Pancreas (tissue), 10 donors: ENCODE measurements around the gene VWA3A. TPM values are rescaled to one million over a fixed set of nuclear protein-coding genes. Genes with fewer than 3 reads are reported as not detected.

ENCODE experiments used
- ATAC-seq, 4 donors: fragments of 200-7000 bp; cut with Tn5 transposase; one replicate each; pipeline versions ENCODE4 v1.8.0 to v1.9.1; 2020; ENCODE audit warnings: mild to moderate bottlenecking in 4 of 4, moderate library complexity in 4 of 4
- DNase-seq, 6 donors: peaks; one replicate each; pipeline ENCODE4 v3.0.0-alpha.2; 2020
- FAIRE-seq: peaks from 2 replicates; lab custom pipeline; 2012; peaks lifted over from hg19 to GRCh38; lab: Jason Lieb, UNC
- H3K27ac ChIP-seq, 4 donors: fragments of 200-600 bp; sonication (generic); 1 replicate in 3 of 4; 2 replicates in 1 of 4; pipeline versions ENCODE4 v1.5.0 to v1.8.0; 2020
- H3K27me3 ChIP-seq, 4 donors: fragments of 200-600 bp; one replicate each; pipeline ENCODE4 v1.8.0; 2021
- H3K36me3 ChIP-seq, 3 donors: fragments of 200-600 bp; sonication (generic) in 1 of 3; one replicate each; pipeline versions ENCODE4 v1.5.0 to v1.8.0; 2020 to 2021
- H3K4me1 ChIP-seq, 3 donors: fragments of 200-600 bp; one replicate each; pipeline ENCODE4 v1.8.0; 2021
- H3K4me3 ChIP-seq, 4 donors: fragments of 200-600 bp; sonication (generic) in 2 of 4; one replicate each; pipeline versions ENCODE4 v1.5.0 to v1.8.0; 2020 to 2021
- H3K9me3 ChIP-seq, 4 donors: fragments of 200-600 bp; one replicate each; pipeline ENCODE4 v1.8.0; 2021
- WGBS, 2 donors: extraction: QIAGEN DNeasy Blood & Tissue Kit; methylation state at CpG; one replicate each; pipeline ENCODE4 v1.1.7; 2013; 5-methylcytosine and 5-hydroxymethylcytosine counted together
- intact Hi-C, 3 donors: fragments of 100-400 bp; cut with DNase I; formaldehyde crosslinking; loops; one replicate each; pipeline versions ENCODE4 v1.11.1 to v1.14.2; 2022
- polyA plus RNA-seq, 2 donors: library from polyadenylated mRNA; stranded (reverse); fragments of 200-250 nt; gene quantifications; one replicate each; pipeline ENCODE4 v1.2.3, GENCODE V29; 2013
- total RNA-seq, 6 donors: library from RNA; stranded (reverse); fragmentation: NEBNext Ultra II Directional in 4 of 6; extraction: Animal tissue kit (Norgen Biotek cat#: 25700) in 4 of 6; gene quantifications; one replicate each; pipeline versions ENCODE4 v1.2.1 to v1.2.4, GENCODE V29; 2021 to 2023
- TF ChIP-seq, protein P1 (sequence below), 4 donors: fragments of 200-600 bp; sonication (generic) in 3 of 4; IDR thresholded peaks; one replicate each; pipeline versions ENCODE4 v1.5.0 to v1.8.0; 2021; ENCODE audit warnings: antibody characterized with exemption in 4 of 4
- donor health status: healthy with polysubstance abuse.
- donor health status: DM: no; HTN: no; CAD: no; lungs with moderate emphysema.
- donor health status: DM: no; HTN: no; CAD: no.
- donor health status: control.
- donor health status: control.
- donor health status: Bipolar disorder and iron deficiency.
- donor health status: DM: yes; HTN: yes; CAD: no.
- donor health status: DM: no; HTN: no; CAD: no.
- donor health status: DM: no; HTN: no; CAD: no.
- donor health status: DM: yes; HTN: yes; CAD: no.

The VWA3A gene
- total and polyA plus RNA-seq, 8 donors = 0.06 to 0.24 (median 0.09) TPM; not detected in 3

DNA sequence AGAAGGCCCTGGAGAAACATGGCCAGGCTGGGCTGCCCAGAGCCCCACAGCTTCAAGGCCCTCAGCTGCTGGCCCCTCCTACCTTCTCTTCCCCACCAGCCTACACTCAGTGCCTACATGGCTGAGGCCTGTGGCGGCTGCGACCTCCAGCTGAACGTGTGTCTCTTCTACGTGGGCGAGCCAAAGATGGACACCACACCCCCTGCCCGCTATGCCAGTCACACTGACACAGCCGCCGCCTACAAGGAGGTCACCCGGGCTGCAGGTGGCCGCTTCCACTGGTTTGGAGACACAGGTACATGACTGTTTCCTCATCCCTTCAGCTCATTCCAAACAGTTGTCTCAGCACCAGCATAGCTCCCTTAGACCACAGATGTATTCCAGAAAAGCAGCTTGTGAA lies 40.5 kb downstream of the VWA3A start:
- TF ChIP-seq, protein P1, sequence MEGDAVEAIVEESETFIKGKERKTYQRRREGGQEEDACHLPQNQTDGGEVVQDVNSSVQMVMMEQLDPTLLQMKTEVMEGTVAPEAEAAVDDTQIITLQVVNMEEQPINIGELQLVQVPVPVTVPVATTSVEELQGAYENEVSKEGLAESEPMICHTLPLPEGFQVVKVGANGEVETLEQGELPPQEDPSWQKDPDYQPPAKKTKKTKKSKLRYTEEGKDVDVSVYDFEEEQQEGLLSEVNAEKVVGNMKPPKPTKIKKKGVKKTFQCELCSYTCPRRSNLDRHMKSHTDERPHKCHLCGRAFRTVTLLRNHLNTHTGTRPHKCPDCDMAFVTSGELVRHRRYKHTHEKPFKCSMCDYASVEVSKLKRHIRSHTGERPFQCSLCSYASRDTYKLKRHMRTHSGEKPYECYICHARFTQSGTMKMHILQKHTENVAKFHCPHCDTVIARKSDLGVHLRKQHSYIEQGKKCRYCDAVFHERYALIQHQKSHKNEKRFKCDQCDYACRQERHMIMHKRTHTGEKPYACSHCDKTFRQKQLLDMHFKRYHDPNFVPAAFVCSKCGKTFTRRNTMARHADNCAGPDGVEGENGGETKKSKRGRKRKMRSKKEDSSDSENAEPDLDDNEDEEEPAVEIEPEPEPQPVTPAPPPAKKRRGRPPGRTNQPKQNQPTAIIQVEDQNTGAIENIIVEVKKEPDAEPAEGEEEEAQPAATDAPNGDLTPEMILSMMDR (IDR thresholded peaks at IDR 0.05) = no peak
- FAIRE-seq (no peak), DNase-seq (no peak), ATAC-seq (no peak)
- H3K27ac ChIP-seq = no peak overlapping the region
- 83 to 89% methylated on average over 10 of the region's 10 CpGs for WGBS, 2 donors
- intact Hi-C loops = no loop called here
- no peaks in the 10 kb centered on the region for H3K27me3 ChIP-seq
- H3K36me3 ChIP-seq = no peaks in the 10 kb centered on the region
- no peaks in the 10 kb centered on the region for H3K4me1 ChIP-seq
- no peak overlapping the region for H3K4me3 ChIP-seq
- no peaks in the 10 kb centered on the region for H3K9me3 ChIP-seq

- H3K27me3 ChIP-seq = no peaks in the 10 kb centered on the region
These were observed 46.1 kb downstream of the VWA3A start for GRCh38 chr16:22138482-22138881.

DNA sequence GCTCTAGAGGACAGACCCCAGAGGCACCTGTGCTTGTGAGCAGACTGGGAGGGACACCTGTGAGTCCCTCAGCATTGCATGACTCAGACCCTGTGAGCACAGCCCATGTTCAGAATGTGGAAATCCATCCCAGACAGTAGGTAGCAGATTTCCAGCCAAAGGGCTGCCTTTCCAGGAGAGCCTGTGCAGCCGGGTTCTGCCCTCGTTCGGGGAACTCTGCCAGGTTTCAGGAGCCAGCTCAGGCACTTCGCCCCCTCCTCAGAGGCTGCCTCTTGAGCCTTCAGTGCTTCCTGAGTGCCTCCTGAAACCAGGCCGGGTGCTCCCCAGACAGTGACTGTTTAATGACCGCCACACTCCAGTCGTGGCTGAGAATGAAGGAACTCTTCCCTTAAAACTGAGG lies 46.7 kb downstream of the VWA3A start:
- no peak for ATAC-seq
- DNase-seq = no peak
- whole genome bisulfite sequencing, 2 donors = 40 to 46% methylated on average over 7 of the region's 7 CpGs

More at GRCh38 chr16:22138482-22138881, 46.1 kb downstream of the VWA3A start:
- Histone ChIP-seq H3K9me3 (no peaks in the 10 kb centered on the region), H3K27ac (no peak overlapping the region), H3K4me3 (no peak overlapping the region), H3K36me3 (no peaks in the 10 kb centered on the region), H3K4me1 (no peaks in the 10 kb centered on the region)
- FAIRE-seq = no peak
- no peak for ATAC-seq
- intact Hi-C loops = no loop called here
- no peak for DNase-seq
- WGBS, 2 donors = 53 to 58% methylated on average over 8 of the region's 8 CpGs
- TF ChIP-seq, protein P1 (IDR thresholded peaks at IDR 0.05) = no peak

GRCh38 chr16:22139732-22140131 lies 47.4 kb downstream of the VWA3A start:
- no peak for DNase-seq
- Histone ChIP-seq H3K27me3 (no peaks in the 10 kb centered on the region), H3K4me1 (no peaks in the 10 kb centered on the region), H3K4me3 (no peak overlapping the region), H3K27ac (no peak overlapping the region), H3K9me3 (no peaks in the 10 kb centered on the region), H3K36me3 (no peaks in the 10 kb centered on the region)
- intact Hi-C loops = no loop called here
- TF ChIP-seq, protein P1 (IDR thresholded peaks at IDR 0.05) = no peak
- WGBS, 2 donors = 21 to 38% methylated on average over 1 of the region's 1 CpG
- FAIRE-seq = no peak
- no peak for ATAC-seq

More for the DNA sequence above, 46.7 kb downstream of the VWA3A start:
- FAIRE-seq = no peak
- Histone ChIP-seq H3K4me3 (no peak overlapping the region), H3K36me3 (no peaks in the 10 kb centered on the region), H3K9me3 (no peaks in the 10 kb centered on the region), H3K27me3 (no peaks in the 10 kb centered on the region), H3K27ac (no peak overlapping the region), H3K4me1 (no peaks in the 10 kb centered on the region)
- TF ChIP-seq, protein P1 (IDR thresholded peaks at IDR 0.05) = no peak
- intact Hi-C loops = no loop called here

DNA sequence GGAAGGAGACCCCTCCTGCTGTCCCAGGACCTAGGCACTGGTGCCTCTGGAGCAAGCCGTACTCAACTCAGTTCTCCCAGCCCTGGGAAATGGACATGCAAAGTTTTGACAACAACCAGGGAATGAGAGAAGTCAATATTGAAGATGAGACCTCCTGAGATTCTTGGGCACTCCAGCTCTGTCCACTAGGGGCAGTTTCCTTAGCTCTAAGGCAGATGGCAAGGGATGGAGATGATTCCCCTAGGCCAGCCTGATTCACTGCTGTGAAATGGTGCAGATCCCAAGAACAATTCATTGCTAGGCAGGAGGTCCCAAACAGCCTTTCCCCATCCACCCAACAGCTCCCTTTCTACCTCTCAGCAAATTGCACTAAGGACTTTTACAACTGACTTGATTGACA lies 49.4 kb downstream of the VWA3A start:
- no peak overlapping the region for H3K27ac ChIP-seq
- intact Hi-C loops = no loop called here
- H3K9me3 ChIP-seq = no peaks in the 10 kb centered on the region
- no peak overlapping the region for H3K4me3 ChIP-seq
- H3K4me1 ChIP-seq = no peaks in the 10 kb centered on the region
- no peak for FAIRE-seq
- H3K27me3 ChIP-seq = no peaks in the 10 kb centered on the region
- WGBS, 2 donors = 69 to 75% methylated on average over 1 of the region's 1 CpG
- TF ChIP-seq, protein P1 (IDR thresholded peaks at IDR 0.05) = no peak
- DNase-seq = no peak
- no peaks in the 10 kb centered on the region for H3K36me3 ChIP-seq
- ATAC-seq = no peak
